ENCODE data around the gene SELENON. TPM values are rescaled to one million over a fixed set of nuclear protein-coding genes. Genes with fewer than 3 reads are reported as not detected.

SELENON gene
- total and polyA plus RNA-seq, 2 of the 4 experiments (the other 2 are of a cell fraction) = 9.1 to 114 TPM

DNA sequence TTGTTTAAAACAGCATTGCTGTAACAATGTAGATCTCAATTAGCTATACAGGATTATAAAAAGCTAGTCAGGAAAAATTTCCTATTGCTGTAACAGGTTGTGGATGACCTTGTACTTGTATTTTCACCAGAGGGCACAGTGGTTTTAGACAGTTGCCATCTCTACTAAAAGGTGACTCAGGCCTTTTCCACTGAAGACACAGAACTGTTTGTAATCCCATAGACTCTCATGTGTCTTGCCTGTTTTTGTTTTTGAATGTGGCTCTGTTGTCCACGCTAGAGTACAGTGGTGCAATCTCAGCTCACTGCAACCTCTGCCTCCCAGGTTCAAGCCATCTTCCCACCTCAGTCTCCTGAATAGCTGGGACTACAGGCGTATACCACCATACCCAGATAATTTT is 25.6 kb downstream of the SELENON start:
- in situ Hi-C loops (cut with MboI; ENCODE audit: low sequenced_read_pairs) (loop anchor here (10.0 kb wide), 1 partner anchor 169 kb away; the partner anchor contains the start of gene PAFAH2), dilution Hi-C loops (cut with HindIII; ENCODE audit: low sequenced_read_pairs, unreplicated experiment) (no loop called here), intact Hi-C loops (cut with micrococcal nuclease) (no loop called here)
- Histone ChIP-seq H4K91ac (ENCODE audit: insufficient read depth, low read depth, low read length) (no peak overlapping the region), H3K9me3 (ENCODE audit: control insufficient read depth, insufficient read depth, low read length) (no peaks in the 10 kb centered on the region), H3K23ac (ENCODE audit: low read depth, low read length) (no peak overlapping the region), H4K8ac (ENCODE audit: low read depth in 2 of 2, low read length in 2 of 2) (no peak overlapping the region), H3K9ac (ENCODE audit: low read depth, low read length) (no peak overlapping the region), H2AK9ac (replicated peaks; ENCODE audit: low read depth, low read length, poor library complexity) (no peak overlapping the region), H3K79me1 (ENCODE audit: low read depth in 1 of 2, low read length in 2 of 2) (peaks cover 31 to 61% of the 10 kb centered on the region in 2 experiments), H3K27me3 (ENCODE audit: control insufficient read depth, insufficient read depth, low read length) (no peaks in the 10 kb centered on the region), H3K56ac (ENCODE audit: extremely low read depth, insufficient read depth, low read length) (no peak overlapping the region), H3K14ac (replicated peaks; ENCODE audit: low read depth, low read length) (no peak overlapping the region), H3K4me1 (ENCODE audit: control insufficient read depth, insufficient read depth, low read length) (peaks cover 10% of the 10 kb centered on the region), H3K4ac (ENCODE audit: low read depth, low read length) (no peak overlapping the region), H2BK5ac (ENCODE audit: low read depth, low read length, poor library complexity, severe bottlenecking) (no peak overlapping the region), H2BK120ac (ENCODE audit: low read depth, low read length) (no peak overlapping the region), H2AK5ac (ENCODE audit: low read depth, low read length) (no peak overlapping the region), H2AFZ (replicated peaks; ENCODE audit: low read length, poor library complexity) (no peak overlapping the region), H3K9me1 (ENCODE audit: insufficient read depth, low read length) (peaks cover 9% of the 10 kb centered on the region), H4K5ac (ENCODE audit: low read depth, low read length) (no peak overlapping the region), H3K27ac (ENCODE audit: insufficient read depth, low read length) (no peak overlapping the region), H3K18ac (ENCODE audit: low read depth, low read length) (no peak overlapping the region), H3K4me3 (ENCODE audit: insufficient read depth, low read depth, low read length) (no peak overlapping the region), H2BK20ac (ENCODE audit: low read depth, low read length) (no peak overlapping the region), H3K4me2 (ENCODE audit: low read depth, low read length) (no peak overlapping the region), H4K20me1 (ENCODE audit: insufficient read depth, low read length) (peaks cover 23% of the 10 kb centered on the region; the same call in 1 of the 2 replicates), H2BK15ac (ENCODE audit: low read depth, low read length) (no peak overlapping the region), H3K36me3 (ENCODE audit: control insufficient read depth, insufficient read depth, low read length) (peaks cover 46% of the 10 kb centered on the region)
- ChIA-PET CTCF (interaction anchor here (0.8 kb wide), 1 partner anchor 10 kb away, joined by 3 read pairs; no protein-coding TSS in a partner anchor), POLR2A (ENCODE audit: unreplicated experiment) (no interaction called here)
- TF ChIP-seq MAZ (IDR thresholded peaks at IDR 0.05; ENCODE audit: borderline replicate concordance, low read depth, low read length) (no peak), MXI1 (IDR thresholded peaks at IDR 0.05; ENCODE audit: borderline replicate concordance, low read depth, low read length) (no peak), RCOR1 (IDR thresholded peaks at IDR 0.05; ENCODE audit: insufficient replicate concordance, low read length) (no peak)
- BruUV-seq (replicated peaks) = no TSS peak
- ATAC-seq (ENCODE audit: low read depth) (no peak), DNase-seq (no peak)
- no CpG with 5 or more reads among the region's 2 CpGs for WGBS, 2 experiments (ENCODE audit: extremely low coverage in 2 of 2, insufficient read length in 1 of 2)
